ENCODE data around the gene REM1. TPM values are rescaled to one million over a fixed set of nuclear protein-coding genes. Genes with fewer than 3 reads are reported as not detected.

Gene REM1
- total RNA-seq, 1 experiment from 2014 or later, result not detected

DNA sequence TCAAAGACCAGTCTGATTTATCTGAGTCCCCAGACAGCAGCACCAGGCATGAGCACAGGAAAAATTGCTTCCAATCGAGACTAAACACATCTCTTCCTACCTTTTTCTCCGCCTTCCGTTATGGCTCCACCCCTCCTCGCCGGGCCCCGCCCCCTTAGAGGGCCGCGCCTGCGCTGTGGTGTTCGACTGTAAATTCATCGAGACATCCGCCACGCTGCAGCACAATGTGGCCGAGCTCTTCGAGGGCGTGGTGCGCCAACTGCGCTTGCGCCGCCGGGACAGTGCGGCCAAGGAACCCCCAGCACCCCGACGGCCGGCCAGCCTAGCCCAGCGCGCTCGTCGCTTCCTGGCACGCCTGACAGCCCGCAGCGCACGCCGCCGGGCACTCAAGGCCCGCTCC, 8.9 kb downstream of the REM1 start:
- no peak overlapping the region for H2BK12ac ChIP-seq (ENCODE audit: insufficient read length, low read depth, low read length)
- no CpG with 5 or more reads among the region's 36 CpGs for WGBS (ENCODE audit: extremely low coverage, insufficient read length, low lambda C conversion rate)

More for the DNA sequence above, 8.9 kb downstream of the REM1 start:
- Histone ChIP-seq H3K27ac (ENCODE audit: insufficient read length, low read depth, low read length) (no peak overlapping the region), H3K9ac (ENCODE audit: extremely low read depth, insufficient read length, low read length) (no peak overlapping the region), H2BK5ac (ENCODE audit: insufficient read length, low read length) (no peak overlapping the region), H3K23me2 (ENCODE audit: insufficient read length, low read depth, low read length, poor library complexity, severe bottlenecking) (no peaks in the 10 kb centered on the region), H2BK20ac (ENCODE audit: low read depth, low read length, poor library complexity, severe bottlenecking) (no peak overlapping the region), H3K14ac (ENCODE audit: insufficient read depth, low read length) (no peak overlapping the region), H3K56ac (ENCODE audit: insufficient read length, low read depth, low read length) (no peak overlapping the region), H3K27me3 (ENCODE audit: insufficient read depth, low read length) (0 out of 2 replicates have a peak, but pooled peaks cover 2% of the 10 kb centered on the region), H4K20me1 (ENCODE audit: control insufficient read depth, insufficient read depth, insufficient read length) (no peaks in the 10 kb centered on the region), H3K79me2 (ENCODE audit: insufficient read depth, low read length) (no peaks in the 10 kb centered on the region), H4K8ac (replicated peaks; ENCODE audit: insufficient read length, low read depth, low read length) (no peak overlapping the region), H4K91ac (ENCODE audit: insufficient read length, low read depth, low read length) (no peak overlapping the region), H3K4ac (ENCODE audit: low read depth, low read length) (no peak overlapping the region), H3K18ac (ENCODE audit: insufficient read length, low read depth, low read length) (no peak overlapping the region), H3K23ac (ENCODE audit: insufficient read length, low read depth, low read length) (no peak overlapping the region), H3K4me2 (ENCODE audit: insufficient read depth, insufficient read length, low read length) (no peak overlapping the region), H2AFZ (ENCODE audit: low read length) (no peak overlapping the region), H3K9me3 (ENCODE audit: control insufficient read depth, low read depth, low read length) (peaks cover 70% of the 10 kb centered on the region), H3T11ph (ENCODE audit: low read length) (no peak overlapping the region), H2BK15ac (ENCODE audit: low read depth, low read length) (no peak overlapping the region), H3K79me1 (ENCODE audit: insufficient read depth, low read depth, low read length, poor library complexity, severe bottlenecking) (no peaks in the 10 kb centered on the region), H2AK5ac (ENCODE audit: insufficient read length, low read length) (no peak overlapping the region), H4K5ac (ENCODE audit: insufficient read length, low read depth, low read length) (no peak overlapping the region), H2BK120ac (ENCODE audit: low read depth, low read length, poor library complexity, severe bottlenecking) (no peak overlapping the region), H3K4me1 (ENCODE audit: insufficient read depth, low read length) (no peaks in the 10 kb centered on the region)
- peak; percentile 55 for DNase-seq
- H3K4me1 Mint-ChIP-seq, result no peaks in the 10 kb centered on the region
- peaks cover 77 to 94% of the 10 kb centered on the region in 2 experiments for H3K9me3 Mint-ChIP-seq
- H3K4me3 Mint-ChIP-seq, result no peak overlapping the region; a peak in 1 of 5 replicates
- H3K27ac Mint-ChIP-seq, result no peak overlapping the region
- peaks cover 11 to 48% (median 23%) of the 10 kb centered on the region in 3 experiments for H3K36me3 Mint-ChIP-seq (ENCODE audit: insufficient read depth in 1 of 3, low read depth in 3 of 3)
- TF ChIP-seq CTCF (conservative IDR thresholded peaks at IDR 0.05), result no peak
- peaks cover 18% of the 10 kb centered on the region for H3K27me3 Mint-ChIP-seq (ENCODE audit: low read depth)
